ENCODE measurements around the gene SDHAF3.

Gene SDHAF3

DNA sequence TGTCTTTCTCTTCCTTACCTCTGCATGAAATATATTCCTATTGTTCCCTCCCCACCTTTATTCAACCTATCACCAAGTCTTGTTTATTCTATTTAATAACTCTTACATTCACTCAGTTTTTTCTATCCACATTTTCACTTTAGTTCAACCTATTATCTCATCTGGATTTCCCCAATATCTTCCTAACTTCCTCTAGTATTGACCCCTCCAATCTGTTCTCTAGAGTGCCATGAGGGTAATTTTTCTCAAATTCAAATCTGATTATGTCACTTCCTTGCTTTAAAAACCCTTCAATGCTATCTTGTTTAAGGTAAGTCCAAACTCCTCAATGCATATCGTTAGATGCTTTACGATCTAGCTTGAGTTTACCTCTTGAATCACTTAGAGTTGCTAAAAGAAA, 86.5 kb downstream of the SDHAF3 start:
- no peak for TF ChIP-seq CTCF (IDR thresholded peaks at IDR 0.05; ENCODE audit: control extremely low read depth, extremely low read depth, low read depth, missing control alignments)
- ChIA-PET CTCF (interaction anchor here (1.5 kb wide), 1 partner anchor 24 kb away, joined by 3 read pairs; no protein-coding TSS in a partner anchor), POLR2A (no interaction called here)
- DNase-seq (ENCODE audit: extremely low spot score) = no peak

- no peak for TF ChIP-seq CTCF (IDR thresholded peaks at IDR 0.05; ENCODE audit: control extremely low read depth, extremely low read depth, low read depth, missing control alignments)
- ChIA-PET POLR2A (no interaction called here), CTCF (interaction anchor here (1.5 kb wide), 1 partner anchor 24 kb away, joined by 3 read pairs; no protein-coding TSS in a partner anchor)
- no peak for DNase-seq (ENCODE audit: extremely low spot score)
Observed at GRCh38 chr7:97204821-97205220, 87.3 kb downstream of the SDHAF3 start.

DNA sequence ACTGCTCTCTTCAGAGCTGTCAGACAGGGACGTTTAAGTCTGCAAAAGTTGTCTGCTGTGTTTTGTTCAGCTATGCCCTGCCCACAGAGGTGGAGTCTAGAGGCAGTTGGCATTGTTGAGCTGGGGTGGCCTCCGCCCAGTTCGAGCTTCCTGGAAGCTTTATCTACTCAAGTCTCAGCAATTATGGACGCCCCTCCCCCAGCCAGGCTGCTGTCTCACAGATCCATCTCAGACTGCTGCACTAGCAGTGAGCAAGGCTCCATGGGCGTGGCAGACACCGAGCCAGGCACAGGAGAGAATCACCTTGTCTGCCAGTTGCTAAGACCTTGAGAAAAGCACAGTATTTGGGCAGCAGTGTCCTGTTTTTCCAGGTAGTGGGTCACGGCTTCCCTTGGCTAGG, 98.1 kb downstream of the SDHAF3 start:
- DNase-seq (ENCODE audit: extremely low spot score) = no peak
- TF ChIP-seq CTCF (IDR thresholded peaks at IDR 0.05; ENCODE audit: control extremely low read depth, extremely low read depth, low read depth, missing control alignments) = no peak
- ChIA-PET POLR2A (no interaction called here), CTCF (interaction anchor here (0.8 kb wide), 1 partner anchor 13 kb away, joined by 3 read pairs; no protein-coding TSS in a partner anchor)

GRCh38 chr7:97218767-97219166, 101.3 kb downstream of the SDHAF3 start:
- CTCF ChIA-PET = no interaction called here
- DNase-seq (ENCODE audit: extremely low spot score) = no peak
- POLR2A ChIA-PET = no interaction called here
- TF ChIP-seq CTCF (IDR thresholded peaks at IDR 0.05; ENCODE audit: control extremely low read depth, extremely low read depth, low read depth, missing control alignments) = no peak

DNA sequence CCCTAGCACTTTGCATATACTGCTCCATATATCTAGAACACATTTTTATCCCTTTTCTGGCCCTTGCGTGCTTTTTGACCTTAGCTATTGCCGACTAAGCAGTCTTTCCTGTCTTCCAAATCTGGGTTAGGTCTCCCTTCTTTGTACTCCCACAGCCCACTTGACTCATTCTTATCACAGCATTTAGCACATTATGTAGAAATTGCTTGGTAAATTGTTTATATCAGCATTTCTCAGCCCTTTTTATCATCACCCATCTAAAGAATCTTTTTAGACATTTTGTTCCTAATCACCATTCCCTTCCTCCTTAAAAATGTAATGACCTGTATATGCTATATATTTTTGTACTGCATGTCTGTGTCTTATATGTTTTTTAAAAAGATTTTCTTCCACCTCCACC, 101.7 kb downstream of the SDHAF3 start:
- no peak for DNase-seq (ENCODE audit: extremely low spot score)
- POLR2A ChIA-PET = no interaction called here
- CTCF ChIA-PET = no interaction called here
- TF ChIP-seq CTCF (IDR thresholded peaks at IDR 0.05; ENCODE audit: control extremely low read depth, extremely low read depth, low read depth, missing control alignments) = no peak

GRCh38 chr7:97224316-97224715, 106.8 kb downstream of the SDHAF3 start:
- ChIA-PET POLR2A (no interaction called here), CTCF (no interaction called here)
- TF ChIP-seq CTCF (IDR thresholded peaks at IDR 0.05; ENCODE audit: control extremely low read depth, extremely low read depth, low read depth, missing control alignments) = no peak
- DNase-seq (ENCODE audit: extremely low spot score) = no peak

GRCh38 chr7:97226541-97226940, 109.0 kb downstream of the SDHAF3 start:
- ChIA-PET POLR2A (no interaction called here), CTCF (no interaction called here)
- no peak for DNase-seq (ENCODE audit: extremely low spot score)
- no peak for TF ChIP-seq CTCF (IDR thresholded peaks at IDR 0.05; ENCODE audit: control extremely low read depth, extremely low read depth, low read depth, missing control alignments)

All from GM10248 (cell line).